Smooth muscle cell (in vitro differentiated cells): ENCODE results near the gene MRPS12. TPM values are rescaled to one million over a fixed set of nuclear protein-coding genes. Genes with fewer than 3 reads are reported as not detected.

ENCODE experiments used
- DNase-seq: peaks from one replicate; lab custom pipeline; 2025; ENCODE audit not compliant: unreplicated experiment; lab: John Stamatoyannopoulos, UW
- H2AFZ ChIP-seq: fragments of 200-600 bp; sonication (generic); 2 replicates; pipeline ENCODE4 v1.6.0; 2016; ENCODE audit warnings: antibody characterized with exemption, low read depth, mild to moderate bottlenecking
- H3F3A ChIP-seq: fragments of 200-600 bp; sonication (generic); 2 replicates; pipeline ENCODE4 v1.6.0; 2017; ENCODE audit warnings: antibody characterized with exemption, low read depth
- H3K27ac ChIP-seq: fragments of 200-600 bp; sonication (generic); 2 replicates; pipeline ENCODE4 v1.5.1; 2016; ENCODE audit warnings: low read depth, mild to moderate bottlenecking
- H3K27me3 ChIP-seq: fragments of 200-600 bp; sonication (generic); 2 replicates; pipeline ENCODE4 v1.6.1; 2016; ENCODE audit warnings: low read depth, mild to moderate bottlenecking
- H3K36me3 ChIP-seq: fragments of 200-600 bp; sonication (generic); 2 replicates; pipeline ENCODE4 v1.5.1; 2016; ENCODE audit warnings: low read depth
- H3K4me1 ChIP-seq: fragments of 200-600 bp; sonication (generic); 2 replicates; pipeline ENCODE4 v1.5.1; 2016; ENCODE audit warnings: low read depth
- H3K4me2 ChIP-seq: fragments of 200-600 bp; sonication (generic); 2 replicates; pipeline ENCODE4 v1.6.0; 2016; ENCODE audit warnings: mild to moderate bottlenecking
- H3K4me3 ChIP-seq: fragments of 200-600 bp; sonication (generic); 2 replicates; pipeline ENCODE4 v1.5.1; 2016; ENCODE audit warnings: mild to moderate bottlenecking
- H3K79me2 ChIP-seq: fragments of 200-600 bp; sonication (generic); 2 replicates; pipeline ENCODE4 v1.6.0; 2016; ENCODE audit warnings: low read depth, mild to moderate bottlenecking
- H3K9ac ChIP-seq: fragments of 200-600 bp; sonication (generic); 2 replicates; pipeline ENCODE4 v1.6.0; 2016; ENCODE audit warnings: low read depth
- H3K9me3 ChIP-seq: fragments of 200-600 bp; sonication (generic); replicated peaks from 2 replicates; pipeline ENCODE4 v1.5.1; 2016; ENCODE audit warnings: low read depth
- H4K20me1 ChIP-seq: fragments of 200-600 bp; sonication (generic); 2 replicates; pipeline ENCODE4 v1.6.0; 2016; ENCODE audit warnings: low read depth
- CTCF ChIP-seq: fragments of 200-600 bp; sonication (generic); IDR thresholded peaks from 2 replicates; pipeline ENCODE4 v1.5.1; 2017; ENCODE audit warnings: borderline replicate concordance, mild to moderate bottlenecking, antibody characterized with exemption; ENCODE audit not compliant: insufficient read depth, poor library complexity, severe bottlenecking
- WGBS: methylation state at CpG from one replicate; pipeline ENCODE4 v1.1.7; 2016; ENCODE audit warnings: low lambda C conversion rate; 5-methylcytosine and 5-hydroxymethylcytosine counted together
- polyA plus RNA-seq: library from polyadenylated mRNA; unstranded; fragments of >200 nt; fragmentation: Nextera tagmentation; extraction: Ambion mirVana; gene quantifications from 2 replicates; pipeline ENCODE4 v1.2.1, GENCODE V29; 2016
- total RNA-seq: library from RNA; depleted of rRNA; stranded (reverse); fragments of >200 nt; gene quantifications from 2 replicates; pipeline ENCODE4 v1.2.3, GENCODE V29; 2014

Gene MRPS12
- total and polyA plus RNA-seq, 2 experiments from 2014 or later: 25.7 to 55.2 TPM

- H2AFZ ChIP-seq: no peak overlapping the region
- H3K79me2 ChIP-seq: no peaks in the 10 kb centered on the region
- no peak overlapping the region for H3K4me3 ChIP-seq
- no peaks in the 10 kb centered on the region for H3K9me3 ChIP-seq
- no peak overlapping the region for H3K27ac ChIP-seq
- no peaks in the 10 kb centered on the region for H4K20me1 ChIP-seq
- WGBS: 87% methylated on average over 2 of the region's 2 CpGs
- H3K36me3 ChIP-seq: no peaks in the 10 kb centered on the region
- no peak overlapping the region for H3K4me2 ChIP-seq
- no peaks in the 10 kb centered on the region for H3F3A ChIP-seq
- no peak for TF ChIP-seq CTCF
- no peak for DNase-seq
- H3K27me3 ChIP-seq: no peaks in the 10 kb centered on the region
- H3K9ac ChIP-seq: no peak overlapping the region
- peaks cover 3% of the 10 kb centered on the region for H3K4me1 ChIP-seq
Measured at GRCh38 chr19:38941979-38942378, 11.2 kb downstream of the MRPS12 start.

GRCh38 chr19:38942471-38943181, 11.9 kb downstream of the MRPS12 start:
- TF ChIP-seq CTCF: no peak

GRCh38 chr19:38944981-38945506, 14.3 kb downstream of the MRPS12 start:
- Histone ChIP-seq H3K36me3 (no peaks in the 10 kb centered on the region), H3K4me1 (no peaks in the 10 kb centered on the region), H3K27ac (no peak overlapping the region), H3K4me3 (no peak overlapping the region), H3K9me3 (no peaks in the 10 kb centered on the region), H4K20me1 (no peaks in the 10 kb centered on the region), H3F3A (no peaks in the 10 kb centered on the region), H3K79me2 (no peaks in the 10 kb centered on the region), H3K4me2 (no peak overlapping the region), H3K27me3 (no peaks in the 10 kb centered on the region), H3K9ac (no peak overlapping the region), H2AFZ (no peak overlapping the region)
- TF ChIP-seq CTCF: no peak
- 96% methylated on average over 11 of the region's 12 CpGs for WGBS
- no peak for DNase-seq

More at GRCh38 chr19:38942471-38943181, 11.9 kb downstream of the MRPS12 start:
- Histone ChIP-seq H3K4me1 (peaks cover 3% of the 10 kb centered on the region), H2AFZ (no peak overlapping the region), H3K4me2 (no peak overlapping the region), H3K9me3 (no peaks in the 10 kb centered on the region), H3K79me2 (no peaks in the 10 kb centered on the region), H3K9ac (no peak overlapping the region), H3K36me3 (no peaks in the 10 kb centered on the region), H4K20me1 (no peaks in the 10 kb centered on the region), H3K4me3 (no peak overlapping the region), H3K27ac (no peak overlapping the region), H3F3A (no peaks in the 10 kb centered on the region), H3K27me3 (no peaks in the 10 kb centered on the region)
- 92% methylated on average over 20 of the region's 20 CpGs for WGBS
- no peak for DNase-seq
